Osteocyte (in vitro differentiated cells): ENCODE results near the gene RBMS3. TPM values are rescaled to one million over a fixed set of nuclear protein-coding genes. Genes with fewer than 3 reads are reported as not detected.
"Not testable (repeated sequence)": the region's sequence is repeated elsewhere in the genome, so short reads cannot be mapped to it uniquely, and the experiment has no call there.

Experiments
- DNase-seq: peaks from one replicate; pipeline ENCODE4 v3.0.0; 2021; ENCODE audit warnings: mixed read lengths; ENCODE audit not compliant: unreplicated experiment; ENCODE audit errors: extremely low spot score
- H3K27ac Mint-ChIP-seq: one replicate; pipeline ENCODE4 v1.8.0; 2021; ENCODE audit warnings: mild to moderate bottlenecking, mixed read lengths; ENCODE audit not compliant: unreplicated experiment
- H3K27me3 Mint-ChIP-seq: one replicate; pipeline ENCODE4 v1.8.0; 2021; ENCODE audit warnings: mixed read lengths; ENCODE audit not compliant: unreplicated experiment
- H3K36me3 Mint-ChIP-seq: one replicate; pipeline ENCODE4 v1.8.0; 2021; ENCODE audit warnings: mixed read lengths; ENCODE audit not compliant: unreplicated experiment
- H3K4me1 Mint-ChIP-seq: one replicate; pipeline ENCODE4 v1.8.0; 2021; ENCODE audit warnings: mixed read lengths; ENCODE audit not compliant: unreplicated experiment
- H3K4me3 Mint-ChIP-seq: one replicate; pipeline ENCODE4 v1.8.0; 2021; ENCODE audit warnings: mild to moderate bottlenecking, moderate library complexity, mixed read lengths; ENCODE audit not compliant: unreplicated experiment
- H3K9me3 Mint-ChIP-seq: one replicate; pipeline ENCODE4 v1.8.0; 2021; ENCODE audit warnings: mixed read lengths; ENCODE audit not compliant: unreplicated experiment
- CTCF ChIP-seq: fragments of 200-600 bp; sonication (generic); IDR thresholded peaks from 2 replicates; pipeline ENCODE4 v1.5.0; 2021; ENCODE audit warnings: antibody characterized with exemption, mild to moderate bottlenecking, moderate library complexity
- long read RNA-seq: library from polyadenylated mRNA; unstranded; transcript quantifications from one replicate; pipeline ENCODE4 v2.0.0, GENCODE V29; 2021
- total RNA-seq: library from RNA; stranded (reverse); gene quantifications from 2 replicates; pipeline ENCODE4 v1.2.1, GENCODE V29; 2021

The RBMS3 gene
- total RNA-seq: 64.2 and 66.8 TPM in 2 replicates
- long read RNA-seq, full-length matches to known transcripts: 59 of 134 reads
- long read RNA-seq, partial matches to known transcripts: 27 of 134 reads
- long read RNA-seq, other reads (novel, unspliced or antisense): 48 of 134 reads

GRCh38 chr3:29280404-29281093 lies at the start of gene RBMS3:
Gene RBMS3 (plus strand): TSS chr3:29281071.
- Mint-ChIP-seq H3K4me3 (peak within 1 kb of the TSS; percentile 94), H3K9me3 (no peaks in the 10 kb centered on the region), H3K36me3 (no peaks in the 10 kb centered on the region), H3K27ac (peak within 1 kb of the TSS; percentile 96), H3K27me3 (no peaks in the 10 kb centered on the region), H3K4me1 (peaks cover 32% of the 10 kb centered on the region)
- peak; percentile 95 for DNase-seq
- TF ChIP-seq CTCF: peak; percentile 71

- DNase-seq, H3K27me3 Mint-ChIP-seq, H3K27ac Mint-ChIP-seq, H3K4me3 Mint-ChIP-seq, H3K9me3 Mint-ChIP-seq, H3K36me3 Mint-ChIP-seq: not testable (repeated sequence)
- H3K4me1 Mint-ChIP-seq: peaks cover 18% of the 10 kb centered on the region
Observed at GRCh38 chr3:29233126-29233525, 47.7 kb upstream of the RBMS3 start.

GRCh38 chr3:29236146-29236840 lies 44.6 kb upstream of the RBMS3 start:
- Mint-ChIP-seq H3K4me3 (no peak overlapping the region), H3K9me3 (peaks cover 7% of the 10 kb centered on the region), H3K27ac (no peak overlapping the region), H3K36me3 (peaks cover 2% of the 10 kb centered on the region), H3K27me3 (no peaks in the 10 kb centered on the region), H3K4me1 (peaks cover 18% of the 10 kb centered on the region)
- DNase-seq: no peak
- TF ChIP-seq CTCF: no peak

GRCh38 chr3:29239376-29239775 lies 41.5 kb upstream of the RBMS3 start:
- Mint-ChIP-seq H3K27ac (no peak overlapping the region), H3K9me3 (peaks cover 7% of the 10 kb centered on the region), H3K27me3 (no peaks in the 10 kb centered on the region), H3K36me3 (peaks cover 5% of the 10 kb centered on the region), H3K4me3 (no peak overlapping the region), H3K4me1 (peaks cover 9% of the 10 kb centered on the region)
- no peak for DNase-seq
- TF ChIP-seq CTCF: no peak

- H3K4me3 Mint-ChIP-seq: no peak overlapping the region
- no peak for TF ChIP-seq CTCF
- peaks cover 7% of the 10 kb centered on the region for H3K9me3 Mint-ChIP-seq
- peak overlapping the region; percentile 58 for H3K27ac Mint-ChIP-seq
- peaks cover 5% of the 10 kb centered on the region for H3K36me3 Mint-ChIP-seq
- no peaks in the 10 kb centered on the region for H3K27me3 Mint-ChIP-seq
- no peak for DNase-seq
- peaks cover 13% of the 10 kb centered on the region for H3K4me1 Mint-ChIP-seq
Observed at GRCh38 chr3:29240248-29240647, 40.6 kb upstream of the RBMS3 start.
